ENCODE measurements around the gene AUTS2. TPM values are rescaled to one million over a fixed set of nuclear protein-coding genes. Genes with fewer than 3 reads are reported as not detected.

AUTS2 gene
- total RNA-seq, 1 donor from 2014 or later: 10.3 TPM

DNA sequence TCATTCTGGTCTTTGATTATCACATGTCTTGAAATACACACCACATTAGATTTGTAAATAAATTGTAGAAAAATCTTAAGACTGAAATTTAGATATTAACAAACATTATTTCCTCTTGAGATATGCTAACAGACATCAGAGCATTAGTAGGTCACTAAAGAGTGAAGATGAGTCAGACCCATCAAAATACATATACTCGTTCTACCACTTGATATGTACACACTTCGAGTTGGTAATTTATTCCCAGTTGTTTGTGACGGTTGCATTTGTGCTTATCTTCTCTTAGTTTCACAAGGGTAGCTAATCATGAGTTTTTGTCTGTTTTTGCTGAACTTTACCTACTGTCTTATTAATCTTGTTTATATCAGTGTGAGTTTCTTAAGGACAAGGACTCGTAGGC, 383.4 kb downstream of the AUTS2 start:
- DNase-seq (ENCODE audit: low spot score): no peak
- intact Hi-C loops (cut with DNase I): no loop called here

DNA sequence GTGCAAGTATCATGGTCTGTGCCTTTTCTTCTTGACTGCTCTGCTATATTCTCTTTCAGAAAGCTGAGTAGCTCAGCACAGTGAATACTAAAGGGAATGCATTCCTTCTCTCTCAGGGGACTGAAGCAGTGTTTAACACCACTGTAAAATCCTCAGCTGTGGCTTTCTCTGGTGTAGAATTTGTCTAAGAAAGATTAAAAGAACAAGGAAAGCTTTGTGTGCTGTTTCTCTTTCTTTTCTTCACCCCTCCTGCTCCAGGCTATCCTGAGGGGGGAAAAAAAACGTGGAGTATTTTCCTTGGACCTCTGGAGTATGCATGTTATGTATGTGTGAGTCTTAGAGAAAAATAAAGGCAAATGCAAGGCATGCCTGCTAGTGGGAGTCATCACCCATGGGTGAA, 383.9 kb downstream of the AUTS2 start:
- intact Hi-C loops (cut with DNase I): no loop called here
- DNase-seq (ENCODE audit: low spot score): no peak

DNA sequence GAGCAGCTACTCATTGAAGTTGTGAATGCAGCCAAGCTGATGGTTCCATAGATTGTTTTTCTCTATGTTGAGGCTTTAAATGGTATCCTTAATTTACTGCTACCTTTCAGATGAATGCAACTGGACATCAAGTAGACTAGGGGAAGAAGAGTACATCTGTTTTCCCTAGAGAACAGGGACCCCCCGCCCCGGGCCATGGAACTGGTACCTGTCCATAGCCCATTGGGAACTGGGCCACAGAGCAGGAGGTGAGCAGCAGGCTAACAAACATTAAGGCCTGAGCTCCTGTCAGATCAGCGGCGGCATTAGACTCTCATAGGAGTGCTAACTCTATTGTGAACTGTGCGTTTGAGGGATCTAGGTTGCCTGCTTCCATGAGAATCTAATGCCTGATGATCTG, 391.3 kb downstream of the AUTS2 start:
- intact Hi-C loops (cut with DNase I): no loop called here
- DNase-seq (ENCODE audit: low spot score): no peak

DNA sequence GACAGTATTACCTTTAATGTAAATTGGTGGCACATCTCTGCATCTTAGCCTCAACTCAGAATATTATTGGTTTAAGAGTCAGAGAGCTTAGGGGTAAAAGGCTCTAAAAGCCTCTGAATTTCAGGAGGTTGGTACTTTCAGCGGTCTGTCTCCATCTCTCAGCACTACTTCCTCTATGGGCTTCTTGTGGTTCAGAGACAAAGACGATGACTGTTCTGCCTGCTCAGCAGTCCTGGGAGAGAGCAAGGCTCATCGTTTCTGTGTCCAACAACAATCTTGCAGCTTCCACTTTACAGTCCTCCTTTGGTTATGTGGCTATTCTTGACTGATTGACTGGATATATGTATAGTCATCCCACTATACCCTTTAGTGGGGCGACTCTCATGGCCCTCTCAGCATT, 394.7 kb downstream of the AUTS2 start:
- intact Hi-C loops (cut with DNase I): no loop called here
- DNase-seq (ENCODE audit: low spot score): no peak

DNA sequence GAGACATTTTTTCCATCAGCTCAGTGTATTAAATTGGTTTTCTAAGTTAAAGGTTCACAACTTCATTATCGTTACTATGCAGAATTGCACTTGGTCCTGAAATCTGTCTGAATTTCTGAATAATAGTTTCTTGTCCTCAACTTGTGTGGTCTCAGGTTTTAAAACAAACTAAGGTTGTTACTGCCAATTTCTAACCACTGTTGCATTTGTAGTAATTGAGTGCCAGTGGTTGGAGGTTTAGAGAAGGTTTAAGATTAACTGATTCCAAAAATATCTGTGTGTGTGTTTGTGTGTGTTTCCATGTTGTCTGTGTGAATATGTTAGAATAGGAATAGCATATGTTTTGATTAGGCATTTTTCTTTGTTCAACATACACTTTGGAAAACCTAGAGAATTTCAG, 395.9 kb downstream of the AUTS2 start:
- DNase-seq (ENCODE audit: low spot score): no peak
- intact Hi-C loops (cut with DNase I): no loop called here

DNA sequence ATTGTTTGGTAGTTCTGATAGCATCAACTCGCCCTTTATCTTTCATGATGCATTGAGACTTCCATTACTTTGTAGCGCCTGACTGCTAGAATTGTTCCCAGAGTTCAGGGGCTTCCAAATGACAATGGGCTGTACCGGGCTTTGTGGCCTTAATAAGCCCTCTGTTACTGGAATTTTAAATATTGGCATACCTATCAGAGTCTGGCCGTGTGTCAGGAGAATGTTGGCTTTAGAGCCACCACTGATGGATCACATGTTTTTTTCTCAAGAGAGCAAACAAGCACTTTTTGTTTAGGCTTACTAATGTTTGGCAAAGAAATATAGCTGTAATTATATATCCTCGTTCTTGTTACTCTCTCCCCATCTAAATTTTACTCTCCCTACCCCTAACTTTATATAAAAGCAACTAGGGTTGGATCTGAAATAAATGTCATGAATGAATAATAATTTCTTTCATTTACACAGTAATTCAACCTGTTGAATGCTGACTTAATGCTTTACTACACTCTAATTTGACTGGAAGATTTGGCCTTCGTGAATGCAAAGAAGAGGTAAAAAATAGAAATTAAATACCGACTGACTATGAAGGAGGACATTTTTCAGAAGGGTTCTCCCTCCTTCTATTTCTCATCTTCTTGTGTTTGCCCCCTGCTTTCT, 396.7 kb downstream of the AUTS2 start:
- no peak for DNase-seq (ENCODE audit: low spot score)
- intact Hi-C loops (cut with DNase I): no loop called here

DNA sequence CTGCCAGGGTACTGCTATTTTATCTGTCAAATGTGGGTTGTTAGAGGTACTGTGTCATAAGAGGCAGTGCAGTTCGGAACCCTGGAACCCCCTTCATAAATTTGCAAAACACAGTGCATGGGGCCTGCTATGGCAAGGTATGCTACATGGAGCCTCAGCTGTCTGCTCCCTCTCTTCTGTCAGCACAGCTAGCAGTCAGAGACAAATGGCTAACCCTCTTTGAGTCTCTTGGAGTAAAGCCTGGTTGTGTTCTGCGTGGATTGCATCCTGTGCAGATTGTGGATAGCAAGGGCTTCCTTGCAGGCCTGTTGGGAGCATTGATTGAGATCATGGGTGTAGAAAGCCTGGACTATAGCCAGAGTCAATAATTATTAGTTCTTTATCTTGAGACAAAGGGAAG, 397.8 kb downstream of the AUTS2 start:
- DNase-seq (ENCODE audit: low spot score): no peak
- intact Hi-C loops (cut with DNase I): no loop called here

DNA sequence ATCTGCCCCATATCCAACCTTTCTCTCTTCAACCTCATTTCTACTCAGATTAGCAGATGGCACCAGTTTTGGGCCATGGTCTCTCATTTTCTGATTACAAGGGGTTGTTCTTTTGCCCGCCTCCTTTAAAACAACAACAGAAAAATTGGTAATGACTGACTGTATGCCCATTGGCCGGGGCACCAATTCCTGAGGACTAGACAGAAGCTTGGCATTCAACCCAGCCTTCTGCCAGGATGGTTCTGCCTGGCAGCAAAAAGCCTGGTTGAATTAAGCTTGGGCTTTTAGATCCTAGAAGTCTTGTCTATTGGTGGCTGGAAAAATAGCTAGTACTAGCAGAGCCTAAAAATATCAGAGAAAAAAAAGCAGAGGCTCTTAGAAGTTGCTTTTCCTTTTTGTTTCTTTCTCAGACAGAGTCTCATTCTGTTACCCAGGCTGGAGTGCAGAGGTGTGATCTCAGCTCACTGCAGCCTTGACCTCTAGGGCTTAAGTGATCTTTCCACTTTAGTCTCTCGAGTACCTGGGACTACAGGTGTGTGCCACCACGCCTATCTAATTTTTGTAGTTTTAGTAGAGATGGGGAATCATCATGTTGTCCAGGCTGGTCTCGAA, 402.6 kb downstream of the AUTS2 start:
- intact Hi-C loops (cut with DNase I): no loop called here
- no peak for DNase-seq (ENCODE audit: low spot score)

DNA sequence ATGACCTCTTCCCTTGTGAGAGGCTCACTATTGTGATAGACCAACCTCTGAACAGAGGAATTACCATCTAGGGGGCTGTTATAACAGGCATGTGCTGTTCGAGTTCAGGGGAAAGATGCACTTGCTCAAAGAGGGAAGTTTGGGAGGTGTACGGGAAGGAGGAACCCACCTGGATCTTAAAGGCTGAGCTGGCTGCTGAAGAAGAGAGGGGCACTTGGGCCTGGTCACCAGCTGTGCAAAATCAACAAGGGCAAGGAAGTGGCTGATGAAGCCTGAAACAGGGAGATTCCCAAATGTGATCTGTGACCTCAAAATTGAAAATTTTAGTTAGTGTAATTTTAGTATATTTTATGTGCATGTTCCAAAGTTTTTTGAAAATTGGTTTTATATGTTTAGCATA, 407.2 kb downstream of the AUTS2 start:
- no peak for DNase-seq (ENCODE audit: low spot score)
- intact Hi-C loops (cut with DNase I): no loop called here

DNA sequence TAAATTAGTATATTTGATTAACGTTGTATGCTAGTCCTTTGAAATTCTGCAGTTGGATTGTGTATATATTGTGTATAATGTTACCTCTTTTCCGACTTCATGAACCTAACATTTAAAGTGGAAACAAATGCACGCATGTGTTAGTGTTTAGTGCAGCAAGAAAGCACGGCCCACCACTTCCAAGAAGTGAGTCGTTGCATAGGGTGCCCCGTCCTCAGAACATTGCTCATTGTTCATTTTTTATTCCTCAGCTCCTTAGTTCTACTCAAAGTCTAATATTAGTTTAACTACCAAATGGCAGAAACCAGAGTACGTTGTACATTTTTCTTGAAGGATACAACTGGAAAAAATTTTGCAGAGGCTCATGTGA, 407.6 kb downstream of the AUTS2 start:
- intact Hi-C loops (cut with DNase I): no loop called here
- no peak for DNase-seq (ENCODE audit: low spot score)

DNA sequence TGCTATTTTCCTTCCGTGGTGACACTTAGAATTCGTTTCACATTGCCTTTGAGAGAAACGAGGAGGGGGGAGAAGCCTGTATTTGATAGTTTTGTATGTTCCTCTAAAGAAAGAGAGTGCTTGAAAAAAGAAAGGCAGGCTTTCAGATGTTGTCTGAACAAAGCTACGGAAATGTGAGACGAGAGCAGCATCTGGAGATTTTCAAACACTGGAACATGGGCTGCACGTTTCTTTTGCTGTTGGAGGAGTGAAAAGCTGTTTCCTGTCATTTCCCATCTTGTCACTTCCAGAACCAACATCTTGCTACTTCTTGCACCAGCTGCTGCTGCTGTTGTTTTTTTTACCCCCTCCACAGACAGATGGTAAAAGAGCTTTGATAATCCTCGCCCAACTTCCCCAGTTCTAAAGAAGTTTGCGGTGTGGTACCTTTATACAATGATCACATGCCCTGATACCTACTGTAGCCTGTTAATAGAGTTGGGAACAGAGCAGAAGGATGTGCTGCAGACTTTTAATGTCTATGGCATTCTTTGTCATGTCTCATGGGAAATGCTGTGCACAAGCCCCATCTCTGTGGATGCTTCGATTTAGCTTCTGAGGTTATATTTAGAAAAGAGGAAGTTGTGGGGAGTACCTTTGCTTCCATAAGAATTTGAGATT, 408.1 kb downstream of the AUTS2 start:
- DNase-seq (ENCODE audit: low spot score): no peak
- intact Hi-C loops (cut with DNase I): no loop called here

DNA sequence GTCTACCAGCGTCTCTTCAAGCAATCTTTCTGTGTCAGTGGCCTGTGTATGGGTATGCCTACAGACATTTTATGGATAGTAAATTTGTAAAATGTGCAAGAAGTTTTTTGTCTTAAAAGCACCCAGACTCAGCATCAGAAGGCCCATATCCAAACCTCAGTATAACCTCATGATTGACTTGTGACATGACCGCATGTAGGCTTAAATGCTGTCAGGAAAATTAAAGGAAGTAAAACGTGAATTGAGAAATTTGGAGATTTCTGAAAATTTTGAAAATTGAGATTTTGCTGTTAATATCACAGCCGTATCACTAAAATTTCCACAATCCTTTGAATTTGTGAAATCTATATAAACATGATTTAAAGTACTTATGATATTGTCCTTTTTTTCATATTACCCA, 410.2 kb downstream of the AUTS2 start:
- DNase-seq (ENCODE audit: low spot score): no peak
- intact Hi-C loops (cut with DNase I): no loop called here

DNA sequence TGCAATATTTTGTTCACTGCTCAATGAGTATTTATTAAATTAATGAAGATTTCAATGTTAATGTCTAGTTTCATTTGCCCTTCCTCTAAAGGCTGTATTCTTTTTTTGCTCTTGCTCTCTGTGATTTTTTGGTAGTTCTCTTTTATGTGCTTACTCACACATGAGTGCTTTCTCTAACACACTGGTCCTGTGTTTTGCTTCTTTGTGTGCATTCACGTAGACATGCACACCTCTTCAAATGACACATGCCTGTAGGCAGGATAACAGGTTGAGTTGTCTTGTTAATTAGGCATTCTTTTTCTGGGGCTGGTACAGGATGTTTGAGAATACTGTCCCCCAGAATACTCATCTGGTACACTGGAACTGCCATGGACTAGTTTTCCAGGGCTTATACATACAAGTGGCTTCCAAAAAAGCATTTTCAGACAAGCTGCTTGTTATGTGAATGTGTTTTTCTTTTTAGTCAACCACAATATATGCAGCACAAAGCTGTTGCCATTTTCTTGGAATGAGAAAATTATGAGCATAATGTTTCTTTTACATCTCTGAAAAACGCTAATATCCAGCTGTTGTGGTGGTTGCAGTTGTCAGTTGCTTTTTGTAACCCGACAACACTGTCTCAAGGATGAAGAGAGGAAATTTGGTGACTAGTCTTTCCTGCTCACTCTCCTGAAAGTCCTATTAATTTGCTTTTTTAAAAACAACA, 416.4 kb downstream of the AUTS2 start:
- intact Hi-C loops (cut with DNase I): no loop called here

DNA sequence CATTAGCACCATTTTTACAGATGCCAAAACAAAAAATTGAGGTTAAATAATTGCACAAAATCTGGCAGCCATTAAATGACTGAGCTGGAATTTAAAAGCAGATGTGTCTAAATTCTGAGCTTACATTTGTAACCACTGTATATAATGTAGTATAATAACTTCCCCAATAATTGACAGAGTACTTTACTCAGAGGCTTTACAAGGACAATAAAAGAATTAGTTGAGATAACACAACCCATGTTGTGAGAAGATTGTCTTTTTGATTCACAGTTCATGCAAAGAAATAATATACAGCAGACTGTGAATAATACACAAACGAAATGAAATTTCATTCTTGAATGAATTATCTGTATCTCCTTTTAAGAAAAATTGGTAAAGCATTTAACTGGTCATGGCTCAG, 417.1 kb downstream of the AUTS2 start:
- intact Hi-C loops (cut with DNase I): no loop called here
- no peak for DNase-seq (ENCODE audit: low spot score)

More for the DNA sequence above, 416.4 kb downstream of the AUTS2 start:
- DNase-seq (ENCODE audit: low spot score): no peak

DNA sequence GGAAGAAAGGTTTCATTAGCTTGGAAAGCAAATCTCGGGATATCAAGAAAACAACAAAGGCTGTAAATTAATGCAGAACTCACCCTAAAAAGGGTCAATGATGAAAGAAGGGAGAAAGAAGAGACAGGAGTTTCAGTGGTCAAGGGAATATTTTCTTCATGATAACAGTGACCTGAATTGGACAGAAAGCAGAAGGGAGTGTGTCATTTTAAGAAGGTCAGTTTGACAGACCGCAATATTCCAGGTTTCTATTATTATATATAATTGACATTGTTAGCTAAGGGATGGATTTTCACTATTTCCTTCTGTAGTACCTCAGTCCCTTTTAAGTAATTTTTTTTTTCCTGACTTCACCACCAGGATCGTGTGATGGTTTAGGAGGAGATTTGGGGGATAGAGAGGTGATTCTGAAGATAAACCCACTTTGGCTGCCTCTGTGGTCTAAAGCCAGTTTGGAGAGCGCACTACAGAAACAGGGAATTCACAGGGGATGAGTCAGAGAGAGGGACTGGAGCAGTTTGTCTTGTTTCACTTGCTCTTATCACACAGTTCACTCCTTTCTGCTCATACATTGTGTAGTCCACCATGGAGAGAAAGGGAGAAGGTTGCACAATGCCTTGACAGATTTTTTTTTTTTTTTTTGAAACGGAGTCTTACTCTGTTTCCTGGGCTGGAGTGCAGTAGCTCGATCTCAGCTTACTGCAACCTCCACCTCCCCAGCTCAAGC, 417.9 kb downstream of the AUTS2 start:
- intact Hi-C loops (cut with DNase I): no loop called here
- no peak for DNase-seq (ENCODE audit: low spot score)

DNA sequence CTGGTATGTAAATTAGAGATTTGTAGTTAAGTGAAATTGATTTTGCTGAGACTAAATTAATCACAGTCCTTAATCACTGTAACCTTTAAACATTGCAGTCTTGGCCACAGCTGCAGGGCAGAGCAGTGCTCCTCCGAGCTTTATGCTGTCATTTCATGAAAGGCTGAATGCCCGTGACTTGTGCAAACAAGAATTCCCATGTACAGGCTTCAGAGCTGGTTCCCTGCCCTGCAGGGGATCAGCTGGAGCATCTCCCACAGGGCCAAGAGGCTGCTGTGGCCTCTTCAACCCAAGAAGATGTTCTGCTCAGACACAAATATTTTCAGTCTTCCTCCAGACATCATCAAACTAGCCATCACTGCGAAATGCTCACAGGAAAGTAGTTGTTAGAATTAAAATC, 419.1 kb downstream of the AUTS2 start:
- DNase-seq (ENCODE audit: low spot score): no peak
- intact Hi-C loops (cut with DNase I): no loop called here

DNA sequence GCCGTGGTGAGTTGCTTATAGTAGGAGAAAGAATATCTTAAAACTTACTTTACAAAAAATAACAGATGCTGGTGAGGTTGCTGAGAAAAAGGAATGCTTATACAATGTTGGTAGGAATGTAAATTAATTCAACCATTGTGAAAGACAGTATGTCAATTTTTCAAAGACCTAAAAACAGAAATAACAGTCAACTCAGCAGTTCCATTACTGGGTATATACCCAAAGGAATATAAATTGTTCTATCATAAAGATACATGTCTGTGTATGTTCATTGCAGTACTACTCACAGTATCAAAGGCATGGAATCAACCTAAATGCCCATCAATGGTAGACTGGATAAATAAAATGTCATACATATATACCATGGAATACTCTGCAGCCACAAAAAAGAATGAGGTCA, 420.4 kb downstream of the AUTS2 start:
- intact Hi-C loops (cut with DNase I): no loop called here
- no peak for DNase-seq (ENCODE audit: low spot score)

DNA sequence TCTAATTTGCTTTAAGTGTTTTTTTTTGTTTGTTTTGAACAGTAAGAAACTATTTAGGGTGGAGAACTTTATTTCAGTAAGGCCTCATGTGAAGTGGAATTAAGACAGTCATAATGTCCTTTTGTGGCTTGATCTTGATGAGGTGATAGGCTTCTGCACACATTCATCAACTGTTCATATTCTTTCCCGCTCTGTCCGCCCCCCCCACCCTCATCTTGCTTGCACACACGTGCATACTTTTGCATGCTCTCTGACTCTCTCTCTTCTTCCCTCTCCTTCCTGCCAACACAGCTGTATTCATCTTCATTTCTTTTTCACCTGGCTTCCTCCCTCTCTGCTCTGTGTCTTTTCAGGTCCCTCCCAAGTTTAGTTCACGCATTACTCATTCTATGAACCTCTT, 429.6 kb downstream of the AUTS2 start:
- intact Hi-C loops (cut with DNase I): no loop called here
- DNase-seq (ENCODE audit: low spot score): no peak

DNA sequence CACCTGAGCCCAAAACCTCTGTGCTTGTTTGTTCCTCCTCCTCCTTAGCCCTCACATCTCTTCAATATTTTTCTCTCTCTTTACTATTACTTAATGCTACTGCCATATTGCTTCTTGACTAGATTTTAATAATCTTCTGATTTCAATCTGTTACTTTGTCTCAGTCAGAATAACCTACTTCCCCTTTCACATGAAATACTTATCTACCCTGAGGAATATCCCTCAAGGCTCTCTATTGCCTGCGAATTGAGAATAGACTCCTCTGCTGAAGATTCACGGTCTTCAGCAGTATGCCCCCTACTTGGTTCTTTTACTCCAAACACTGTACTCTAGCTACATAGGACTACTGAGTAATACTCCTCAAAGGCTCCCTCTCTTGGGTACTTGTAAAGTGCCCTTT, 430.3 kb downstream of the AUTS2 start:
- intact Hi-C loops (cut with DNase I): no loop called here
- DNase-seq (ENCODE audit: low spot score): no peak

DNA sequence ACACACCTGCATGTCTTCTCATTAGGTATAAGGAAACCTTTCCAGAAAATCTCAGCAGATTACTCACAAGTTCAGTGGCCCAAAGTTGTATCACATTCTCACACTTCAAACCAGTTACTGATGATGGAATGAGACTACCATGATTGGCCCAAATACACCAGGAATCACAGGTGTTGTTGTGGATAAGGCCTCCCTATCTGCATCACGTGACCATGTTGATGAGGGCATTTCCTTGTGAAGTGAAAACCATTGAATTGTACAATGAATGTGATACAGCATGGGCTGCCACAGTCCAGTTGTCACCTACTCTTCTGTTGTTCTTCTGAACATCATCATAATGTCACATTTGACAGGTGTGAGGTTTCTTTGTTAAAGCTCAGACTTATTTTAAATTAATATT, 431.7 kb downstream of the AUTS2 start:
- intact Hi-C loops (cut with DNase I): no loop called here
- no peak for DNase-seq (ENCODE audit: low spot score)

All from cardiac septum (tissue), 1 donor.